Renal cortical epithelial cell (primary cell): Measurements from ENCODE around the gene USP10. TPM values are rescaled to one million over a fixed set of nuclear protein-coding genes. Genes with fewer than 3 reads are reported as not detected.
"Not testable (repeated sequence)": the region's sequence is repeated elsewhere in the genome, so short reads cannot be mapped to it uniquely, and the experiment has no call there.

ENCODE experiments used
- DNase-seq: peaks from one replicate; pipeline ENCODE4 v3.0.0-alpha.2; 2011; ENCODE audit warnings: low read depth
- total RNA-seq: library from RNA; depleted of rRNA; stranded (reverse); fragments of >200 nt; gene quantifications from 2 replicates; pipeline ENCODE4 v1.2.3, GENCODE V29; 2014

USP10 gene
- total RNA-seq, 1 donor from 2014 or later: 86.7 TPM

GRCh38 chr16:84673203-84673535 lies 26.6 kb upstream of the USP10 start:
- peak; percentile 22 for DNase-seq

- no peak for DNase-seq
Measured at GRCh38 chr16:84673561-84673960, 26.2 kb upstream of the USP10 start.

GRCh38 chr16:84675423-84675822 lies 24.4 kb upstream of the USP10 start:
- no peak for DNase-seq

GRCh38 chr16:84675884-84676283 lies 23.9 kb upstream of the USP10 start:
- DNase-seq: no peak

- DNase-seq: no peak
Measured at GRCh38 chr16:84677017-84677803, 22.6 kb upstream of the USP10 start.

GRCh38 chr16:84677849-84678248 lies 22.0 kb upstream of the USP10 start:
- no peak for DNase-seq

- DNase-seq: peak; percentile 56
Measured at GRCh38 chr16:84678541-84678940, 21.3 kb upstream of the USP10 start.

GRCh38 chr16:84680165-84680842 lies 19.5 kb upstream of the USP10 start:
- DNase-seq: no peak

GRCh38 chr16:84680843-84681629 lies 18.8 kb upstream of the USP10 start:
- no peak for DNase-seq

- no peak for DNase-seq
Measured at GRCh38 chr16:84683691-84684591, 15.9 kb upstream of the USP10 start.

- no peak for DNase-seq
Measured at GRCh38 chr16:84684592-84684965, 15.2 kb upstream of the USP10 start.

- no peak for DNase-seq
Measured at GRCh38 chr16:84685210-84685609, 14.6 kb upstream of the USP10 start.

- no peak for DNase-seq
Measured at GRCh38 chr16:84686707-84687298, 13.0 kb upstream of the USP10 start.

GRCh38 chr16:84687715-84688114 lies 12.1 kb upstream of the USP10 start:
- peak; percentile 100 for DNase-seq

- DNase-seq: not testable (repeated sequence)
Measured at GRCh38 chr16:84688163-84688562, 11.6 kb upstream of the USP10 start.

- peak; percentile 41 for DNase-seq
Measured at GRCh38 chr16:84689111-84689510, 10.7 kb upstream of the USP10 start.

GRCh38 chr16:84690088-84690819 lies 9.5 kb upstream of the USP10 start:
- no peak for DNase-seq

GRCh38 chr16:84692451-84693214 lies 7.2 kb upstream of the USP10 start:
- no peak for DNase-seq

- DNase-seq: not testable (repeated sequence)
Measured at GRCh38 chr16:84693869-84694268, 5.9 kb upstream of the USP10 start.

- no peak for DNase-seq
Measured at GRCh38 chr16:84694980-84695379, 4.8 kb upstream of the USP10 start.
